GOT3 (cell line): Measurements from ENCODE around the gene GRID1.
"Not testable (repeated sequence)": the region's sequence is repeated elsewhere in the genome, so short reads cannot be mapped to it uniquely, and the experiment has no call there.

ENCODE experiments used
- DNase-seq: peaks from one replicate; lab custom pipeline; 2025; ENCODE audit warnings: mixed read lengths; lab: John Stamatoyannopoulos, UW

The GRID1 gene

GRCh38 chr10:86391986-86392722, 25.6 kb upstream of the GRID1 start:
- DNase-seq, result no peak

DNA sequence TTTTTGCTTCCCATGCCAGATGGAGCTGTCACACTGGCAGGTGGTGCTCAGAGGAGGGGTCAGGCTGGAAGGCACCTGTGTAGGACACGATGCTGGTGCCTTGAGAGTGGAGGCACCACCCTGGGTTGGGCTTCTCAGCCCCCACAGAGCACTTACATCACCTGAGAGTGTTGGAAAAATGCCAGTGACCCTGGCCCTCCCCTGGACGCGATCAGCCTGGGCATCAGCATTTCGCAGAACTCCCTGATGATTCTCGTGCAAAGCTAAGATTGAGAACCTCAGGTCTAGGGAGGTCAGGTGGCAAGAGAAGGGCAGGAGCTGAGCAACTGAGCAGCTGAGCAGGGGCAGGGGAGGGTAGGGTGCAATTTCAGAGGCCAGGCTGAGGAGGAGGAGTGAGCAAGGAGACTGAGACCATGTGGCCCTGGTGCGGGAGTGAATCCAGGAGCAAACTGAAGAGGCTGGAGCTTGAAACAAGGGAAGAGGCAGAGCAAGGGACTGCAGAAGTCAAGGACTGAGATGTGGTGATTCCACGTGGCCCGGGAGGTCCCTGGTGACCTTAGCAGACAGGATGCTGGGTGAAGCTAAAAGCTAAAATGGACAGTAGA, 24.7 kb upstream of the GRID1 start:
- DNase-seq, result no peak

DNA sequence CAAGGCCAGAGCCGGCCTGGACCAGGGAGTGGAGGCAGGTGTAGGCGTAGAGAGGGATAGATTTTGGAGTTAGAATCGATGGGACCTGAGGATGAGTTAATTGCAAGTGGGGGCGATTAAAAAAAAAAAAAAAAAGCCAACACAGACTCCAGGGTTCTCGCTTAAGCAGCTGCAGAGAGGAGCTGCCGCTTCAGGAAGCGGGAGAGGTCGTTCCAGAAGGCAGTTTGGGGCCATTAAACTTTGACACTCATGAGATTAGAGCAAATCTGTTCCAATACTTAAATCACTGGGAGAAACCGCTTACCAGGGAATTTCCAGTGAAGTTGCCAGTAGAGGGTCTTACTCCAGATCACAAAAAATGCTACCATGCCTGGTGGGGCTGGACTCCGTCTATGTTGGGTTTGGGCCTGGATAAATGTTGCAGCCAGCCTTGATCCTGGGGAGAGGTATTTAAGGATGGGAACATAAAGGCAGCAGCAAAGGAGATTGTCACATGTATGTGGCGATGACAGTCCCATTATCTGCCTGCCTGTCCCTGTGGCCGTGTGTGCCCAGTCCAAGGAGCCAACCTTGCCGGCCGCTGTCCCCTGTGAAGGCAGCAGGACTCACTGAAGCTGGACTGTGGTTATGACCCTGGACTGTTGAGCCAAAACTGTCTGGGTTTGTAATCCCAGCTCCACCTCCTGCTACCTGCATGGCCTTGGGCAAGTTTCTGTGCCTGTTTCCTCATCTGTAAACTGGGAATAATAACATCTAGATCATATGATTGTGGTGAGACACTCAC, 23.9 kb upstream of the GRID1 start:
- no peak for DNase-seq

DNA sequence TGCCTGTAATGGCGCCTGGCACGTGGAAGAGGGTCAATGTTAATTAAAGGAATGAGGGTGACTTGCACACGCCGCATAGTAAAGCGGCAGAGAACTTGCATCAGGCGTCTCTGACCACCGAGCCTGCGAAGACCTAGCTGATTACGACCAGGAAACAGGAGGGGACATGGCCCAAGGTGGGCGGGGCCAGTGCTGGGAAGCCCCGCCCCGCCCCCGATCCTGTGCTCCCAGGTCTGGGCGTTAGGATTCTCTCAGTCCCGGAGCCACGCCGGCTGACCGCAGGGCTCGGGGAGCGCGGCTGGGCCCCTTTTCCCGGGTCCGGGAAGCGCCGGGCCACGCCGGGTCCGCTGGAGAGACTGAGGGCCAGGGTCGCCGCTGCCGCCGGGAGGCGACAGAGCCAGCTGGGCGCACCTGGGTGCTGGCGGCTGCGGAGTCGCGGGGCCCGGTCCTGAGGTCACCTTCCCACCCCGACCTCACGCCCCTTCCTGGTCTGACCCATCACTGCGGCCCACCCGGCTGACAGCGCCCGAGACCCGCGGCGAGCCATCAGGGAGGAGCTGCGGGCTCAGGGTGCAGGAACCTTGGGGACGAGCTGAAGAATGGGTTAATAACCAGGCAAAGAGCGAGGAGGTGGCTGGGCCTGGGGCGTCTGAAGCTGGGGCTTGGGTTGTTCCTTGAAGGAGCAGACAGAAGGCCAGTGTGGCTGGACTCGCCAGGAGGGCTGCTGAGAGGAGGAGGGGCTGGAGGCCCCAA, 23.0 kb upstream of the GRID1 start:
- DNase-seq, result no peak

DNA sequence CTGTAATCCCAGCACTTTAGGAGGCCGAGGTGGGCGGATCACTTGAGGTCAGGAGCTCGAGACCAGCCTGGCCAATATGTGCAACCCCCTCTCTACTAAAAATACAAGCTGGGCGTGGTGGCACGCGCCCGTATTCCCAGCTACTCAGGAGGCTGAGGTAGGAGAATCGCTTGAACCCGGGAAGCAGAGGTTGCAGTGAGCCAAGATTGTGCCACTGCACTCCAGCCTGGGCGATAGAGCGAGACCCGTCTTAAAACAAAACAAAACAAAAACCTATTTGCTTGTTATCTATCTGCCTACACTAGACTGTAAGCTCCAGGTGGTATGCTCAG, 22.5 kb upstream of the GRID1 start:
- DNase-seq, result not testable (repeated sequence)

DNA sequence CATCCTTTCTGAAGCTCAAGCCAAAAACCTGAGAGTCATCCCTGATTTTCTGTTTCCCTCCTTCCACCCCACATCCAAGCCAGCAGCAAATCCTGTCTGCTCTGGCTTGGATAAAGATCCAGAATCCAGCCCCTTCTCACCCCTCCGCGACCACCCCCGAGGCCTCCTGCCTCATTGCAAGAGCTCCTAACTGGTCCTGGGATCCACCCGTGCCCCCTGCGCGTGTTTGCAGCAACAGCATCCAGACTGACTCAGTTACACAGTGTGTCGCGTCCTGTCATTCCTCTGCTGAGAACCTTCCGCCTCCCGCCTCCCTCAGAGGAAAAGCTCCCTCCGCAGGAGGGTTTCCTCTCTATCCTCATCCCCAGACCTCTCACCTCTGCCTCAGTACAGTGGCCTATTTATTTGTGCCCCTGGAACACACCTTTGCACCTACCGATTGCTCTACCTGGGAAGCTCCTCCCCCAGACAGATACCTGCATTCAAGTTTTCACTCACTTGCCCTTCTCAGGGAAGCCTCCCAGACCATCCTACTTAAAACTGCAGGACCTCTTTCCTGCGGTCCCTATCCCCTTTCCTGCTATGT, 21.6 kb upstream of the GRID1 start:
- DNase-seq, result no peak

GRCh38 chr10:86387178-86387794, 20.7 kb upstream of the GRID1 start:
- no peak for DNase-seq

DNA sequence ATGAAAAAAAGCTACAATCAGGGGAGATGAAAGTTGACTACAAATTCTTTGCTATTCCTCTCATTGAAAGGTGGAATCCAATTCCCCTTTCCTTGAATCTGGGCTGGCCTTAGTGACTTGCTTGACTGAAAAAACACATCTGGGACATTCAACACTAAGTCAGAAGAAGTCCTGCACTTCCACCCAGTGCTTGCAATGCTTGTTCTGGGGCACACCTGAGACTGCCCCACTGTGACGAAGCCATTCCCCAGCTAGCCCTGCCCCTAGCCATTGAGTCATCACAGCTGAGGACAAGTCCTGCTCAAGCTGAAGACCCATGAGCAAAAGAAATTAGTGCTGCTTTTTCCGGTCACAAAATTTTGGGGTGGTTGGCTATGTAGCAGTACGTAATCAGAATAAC, 19.2 kb upstream of the GRID1 start:
- DNase-seq, result no peak

DNA sequence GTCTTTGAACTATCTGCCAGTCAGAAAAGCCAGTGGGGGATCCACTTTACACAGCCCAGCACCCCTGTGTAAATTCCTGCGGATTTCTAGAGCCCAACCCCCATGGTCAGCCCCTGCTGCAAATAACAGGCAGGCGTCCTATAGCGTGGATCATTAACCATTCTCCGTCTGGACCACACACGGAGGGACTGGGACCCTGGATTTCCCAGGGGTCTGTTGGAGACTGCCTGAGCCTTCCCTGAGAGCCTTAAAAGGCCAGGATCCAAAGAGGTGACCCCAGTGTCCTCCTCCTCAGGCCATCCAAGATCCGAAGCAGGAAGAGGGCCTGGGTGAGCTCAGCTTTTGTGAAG, 11.2 kb upstream of the GRID1 start:
- DNase-seq, result no peak

DNA sequence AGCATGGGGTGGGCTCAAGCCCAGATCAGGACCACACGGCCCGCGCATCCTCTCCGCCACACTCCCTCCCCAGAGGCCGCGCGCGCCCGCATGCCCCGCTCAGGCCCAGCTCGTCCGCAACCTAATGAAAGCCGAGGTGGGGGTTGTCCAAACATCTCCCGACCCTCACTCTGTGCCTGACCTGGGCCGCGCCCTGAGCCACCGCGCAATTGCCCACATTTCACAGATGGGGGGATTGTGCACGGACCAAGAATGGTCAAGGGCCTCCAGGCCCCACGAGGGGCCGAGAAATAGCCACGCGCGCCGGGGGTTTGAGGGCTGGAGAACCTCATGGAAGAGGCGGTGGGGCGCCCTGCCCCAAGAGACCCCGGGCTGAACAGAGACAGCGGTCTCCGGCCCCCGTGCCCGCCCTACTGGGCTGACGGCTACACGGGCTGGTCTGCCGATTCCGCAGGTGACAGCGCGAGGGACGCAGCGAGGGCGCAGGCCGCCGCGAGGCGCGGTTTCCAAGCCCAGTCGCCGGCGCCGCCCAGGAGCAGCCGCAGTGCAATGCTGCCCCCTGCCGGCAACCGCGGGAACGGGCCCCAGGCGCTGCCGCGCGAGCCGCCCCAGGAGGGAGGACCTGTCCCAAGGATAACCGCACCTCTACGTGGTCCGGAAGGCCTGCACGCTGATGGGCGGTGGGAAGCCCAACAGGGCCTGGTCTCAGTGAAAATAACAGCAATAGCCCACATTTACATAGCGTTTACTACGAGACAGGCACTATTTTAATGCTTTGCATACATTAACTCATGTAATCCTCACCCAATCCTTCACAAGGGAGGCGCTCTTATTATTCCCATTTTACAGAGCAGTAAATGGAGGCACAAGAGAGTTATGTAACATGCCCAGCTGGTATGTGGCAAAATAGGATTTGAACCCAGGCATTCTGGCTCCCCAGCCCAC, 10.5 kb upstream of the GRID1 start:
- DNase-seq, result peak; percentile 43

GRCh38 chr10:86376403-86376802, 9.8 kb upstream of the GRID1 start:
- DNase-seq, result no peak

DNA sequence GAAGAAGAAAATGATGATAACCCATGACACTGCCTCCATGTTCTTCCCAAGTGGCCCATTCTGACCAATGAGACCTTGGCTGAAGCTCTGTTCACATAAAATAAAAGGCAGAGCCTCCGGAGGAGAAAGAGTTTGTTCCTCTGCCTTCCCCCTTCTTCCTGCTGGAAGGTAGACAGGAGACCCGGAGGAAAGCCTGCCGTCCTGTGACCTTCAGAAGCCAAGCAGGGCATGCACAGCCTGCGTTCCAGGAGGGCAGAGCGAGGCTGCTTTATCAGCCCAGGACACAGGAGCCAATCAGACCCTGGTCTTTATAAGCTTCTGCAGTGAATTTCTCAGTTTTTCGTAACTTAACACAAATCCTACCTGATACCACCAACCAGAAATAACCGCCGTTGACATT, 8.6 kb upstream of the GRID1 start:
- DNase-seq, result no peak

DNA sequence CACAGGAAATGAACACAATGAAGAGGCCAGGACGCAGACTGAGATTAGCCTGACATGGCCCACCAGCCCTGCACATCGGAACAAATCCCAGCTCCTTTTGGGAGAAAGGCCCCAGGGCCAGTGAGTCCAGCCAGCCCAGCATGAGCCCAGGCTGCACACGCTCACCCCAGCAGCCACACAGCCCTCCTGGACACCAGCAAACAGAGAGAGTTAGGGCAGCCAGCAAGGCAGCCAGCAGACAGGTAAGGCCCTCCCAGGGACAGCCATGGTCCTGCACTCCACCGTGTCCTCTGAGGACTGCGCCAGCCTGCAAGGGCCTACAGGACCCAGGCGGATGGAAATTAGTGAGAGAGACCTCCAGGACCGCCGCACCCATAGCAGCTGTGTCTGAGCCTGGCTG, 8.1 kb upstream of the GRID1 start:
- DNase-seq, result no peak

GRCh38 chr10:86373828-86374227, 7.2 kb upstream of the GRID1 start:
- DNase-seq, result no peak

- DNase-seq, result no peak
Observed at GRCh38 chr10:86373251-86373650, 6.7 kb upstream of the GRID1 start.

GRCh38 chr10:86372784-86373239, 6.2 kb upstream of the GRID1 start:
- DNase-seq, result no peak

DNA sequence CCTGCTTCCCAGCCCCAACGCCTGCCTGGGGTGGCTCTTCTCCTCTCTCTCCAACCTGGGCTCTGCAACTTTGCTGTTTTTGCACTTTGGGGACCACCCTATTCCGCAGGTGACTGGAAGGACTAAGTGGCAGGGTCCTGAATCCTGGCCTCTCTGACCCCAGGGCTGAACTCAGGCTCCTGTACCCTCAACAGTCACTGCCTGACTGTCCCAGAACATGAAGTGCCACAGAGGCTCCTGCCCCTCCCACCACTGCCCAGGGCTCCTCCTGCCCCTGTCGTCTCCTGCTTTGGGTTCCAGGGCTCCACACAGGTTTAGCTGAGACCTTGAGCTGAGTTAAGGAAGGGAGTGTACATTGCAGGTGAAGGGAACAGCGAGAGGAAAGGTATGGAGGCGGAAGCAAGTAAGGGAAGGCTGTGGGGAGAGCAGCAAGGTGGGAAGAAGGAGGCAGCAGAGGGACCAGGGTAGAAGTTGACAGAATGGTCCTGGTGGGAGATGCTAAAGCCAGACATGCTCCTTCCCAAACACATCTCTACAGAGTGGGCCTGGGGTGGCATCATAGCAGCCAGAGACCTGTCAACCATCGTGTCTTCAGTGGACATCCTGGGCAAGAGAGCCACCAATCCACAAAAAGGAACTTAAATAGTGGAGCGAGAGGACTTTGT, 5.7 kb upstream of the GRID1 start:
- DNase-seq, result no peak

GRCh38 chr10:86371691-86372090, 5.1 kb upstream of the GRID1 start:
- no peak for DNase-seq

- DNase-seq, result no peak
Observed at GRCh38 chr10:86371116-86371515, 4.5 kb upstream of the GRID1 start.

GRCh38 chr10:86370006-86370585, 3.5 kb upstream of the GRID1 start:
- DNase-seq, result no peak
